NCI-H1048 (cell line): ENCODE results near the gene HSPE1.
"Not testable (repeated sequence)": the region's sequence is repeated elsewhere in the genome, so short reads cannot be mapped to it uniquely, and the experiment has no call there.

ENCODE experiments used
- DNase-seq: peaks from one replicate; lab custom pipeline; 2025; lab: John Stamatoyannopoulos, UW

The HSPE1 gene

DNA sequence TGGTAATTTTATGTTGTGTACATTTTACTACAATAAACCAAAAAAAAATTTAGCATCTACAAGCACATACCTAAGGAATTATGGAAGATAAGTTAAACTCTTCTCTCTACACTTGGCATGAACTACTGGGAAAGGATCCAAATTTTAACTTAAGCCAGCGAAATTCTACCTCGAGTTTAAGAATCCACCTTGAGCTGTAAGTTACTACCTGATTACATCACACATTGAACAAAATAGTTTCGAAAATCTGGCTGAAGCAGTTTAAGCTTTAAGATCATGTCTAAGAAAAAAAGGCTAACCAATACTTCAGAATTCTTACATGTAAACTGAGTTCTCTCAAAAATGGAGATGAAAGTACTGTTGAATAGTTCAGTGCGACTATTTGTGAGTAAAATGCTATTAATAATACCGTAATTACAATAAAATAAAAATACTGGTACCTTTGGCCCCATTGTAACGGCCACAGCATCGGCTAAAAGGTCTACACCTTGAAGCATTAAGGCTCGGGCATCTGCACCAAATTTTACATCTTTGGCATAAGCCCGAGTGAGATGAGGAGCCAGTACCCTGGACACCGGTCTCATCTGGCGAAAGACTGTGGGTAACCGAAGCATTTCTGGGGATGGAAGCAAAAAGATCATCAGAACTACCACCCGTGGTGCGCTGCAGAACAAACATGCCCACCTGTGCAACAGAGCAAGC lies 1.8 kb upstream of the HSPE1 start:
- no peak for DNase-seq

- DNase-seq = no peak
Observed at GRCh38 chr2:197498937-197499593, 1.1 kb upstream of the HSPE1 start.

DNA sequence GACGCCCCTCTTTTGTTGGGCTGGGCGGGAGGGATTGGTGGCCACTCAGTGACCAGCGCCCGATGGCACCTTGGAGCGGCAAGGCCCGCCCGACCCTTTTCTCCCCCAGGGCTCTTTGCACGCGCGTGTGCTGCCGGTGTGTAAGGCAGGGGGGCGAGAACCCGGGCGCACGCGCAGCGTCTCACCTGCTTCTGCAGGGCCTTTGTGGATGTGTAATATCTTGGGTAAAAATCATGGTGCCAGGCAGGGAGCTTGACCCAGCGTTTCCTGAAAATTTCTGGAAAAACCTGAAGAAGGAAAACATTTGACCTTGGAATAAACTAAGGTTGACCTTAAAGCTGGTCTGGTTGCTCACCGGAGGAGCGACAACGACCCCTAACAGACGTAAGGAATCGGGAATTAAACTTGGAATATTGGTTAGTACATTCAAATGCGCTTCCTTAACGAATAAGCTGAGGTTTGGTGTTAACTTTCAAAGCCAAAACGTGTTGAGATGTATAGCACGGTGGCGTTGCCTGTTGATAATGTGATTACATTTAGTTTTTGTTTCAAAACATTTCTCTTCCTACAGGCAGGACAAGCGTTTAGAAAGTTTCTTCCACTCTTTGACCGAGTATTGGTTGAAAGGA lies 438 bp downstream of the HSPE1 start:
- DNase-seq = no peak

GRCh38 chr2:197502201-197502600 lies 2.0 kb downstream of the HSPE1 start:
- DNase-seq = no peak

GRCh38 chr2:197502685-197503084 lies 2.5 kb downstream of the HSPE1 start:
- no peak for DNase-seq

DNA sequence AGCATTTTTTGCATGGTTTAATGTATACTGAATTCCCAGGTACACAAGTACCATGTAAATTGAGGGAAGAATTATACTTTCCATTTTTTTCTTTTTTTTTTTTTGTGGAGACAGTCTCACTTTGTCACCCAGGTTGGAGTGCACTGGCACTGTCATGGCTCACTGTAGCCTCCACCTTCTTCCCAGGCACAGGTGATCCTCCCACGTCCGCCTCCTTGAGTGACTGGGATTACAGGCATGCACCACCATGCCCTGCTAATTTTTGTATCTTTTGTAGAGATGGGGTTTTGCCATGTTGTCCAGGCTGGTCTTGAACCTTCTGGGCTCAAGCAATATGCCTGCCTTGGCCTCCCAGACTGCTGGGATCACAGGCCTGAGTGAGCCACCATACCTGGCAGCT lies 3.8 kb downstream of the HSPE1 start:
- DNase-seq = no peak

- DNase-seq = no peak
Observed at GRCh38 chr2:197504512-197504911, 4.3 kb downstream of the HSPE1 start.

GRCh38 chr2:197506658-197507057 lies 6.5 kb downstream of the HSPE1 start:
- no peak for DNase-seq

GRCh38 chr2:197513915-197514314 lies 13.7 kb downstream of the HSPE1 start:
- DNase-seq = no peak

DNA sequence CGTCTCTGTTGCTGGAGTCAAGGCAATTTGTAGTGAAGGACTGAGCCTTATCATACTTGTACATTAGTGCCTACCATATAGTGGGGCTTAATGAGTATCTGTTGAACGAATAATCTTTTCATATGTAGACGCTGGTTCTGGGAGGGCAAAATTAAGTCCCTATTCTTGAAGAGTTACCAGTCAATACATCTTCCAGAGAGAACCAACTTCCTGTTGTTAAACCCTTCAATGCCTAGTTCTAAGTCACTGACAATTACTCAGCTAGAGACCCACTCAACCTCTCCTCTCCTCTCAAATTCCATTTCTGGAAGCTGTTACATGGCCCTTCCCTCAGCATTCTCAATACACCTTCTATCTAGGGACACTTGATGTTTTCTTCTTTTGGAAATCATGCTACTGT lies 14.6 kb downstream of the HSPE1 start:
- DNase-seq = no peak

DNA sequence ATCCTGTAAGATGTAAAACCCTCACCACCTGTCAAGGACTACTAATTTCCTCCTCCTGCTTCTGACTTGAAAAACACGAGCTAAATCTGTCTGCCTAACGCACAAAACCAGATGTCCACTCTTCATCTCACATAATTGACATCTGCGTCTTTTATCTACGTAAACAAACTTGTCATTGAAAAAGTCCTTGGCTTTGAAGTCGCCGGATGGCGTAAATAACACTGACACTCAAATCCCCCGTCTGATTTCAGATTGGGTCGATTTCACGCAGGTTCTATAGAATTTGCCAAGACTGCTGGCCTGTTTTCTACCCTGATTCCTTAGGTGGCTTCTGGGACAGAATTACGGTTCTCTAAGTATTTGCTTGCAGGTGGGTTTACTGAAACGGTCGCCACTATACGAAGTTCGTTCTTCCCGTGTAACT lies 15.1 kb downstream of the HSPE1 start:
- no peak for DNase-seq

DNA sequence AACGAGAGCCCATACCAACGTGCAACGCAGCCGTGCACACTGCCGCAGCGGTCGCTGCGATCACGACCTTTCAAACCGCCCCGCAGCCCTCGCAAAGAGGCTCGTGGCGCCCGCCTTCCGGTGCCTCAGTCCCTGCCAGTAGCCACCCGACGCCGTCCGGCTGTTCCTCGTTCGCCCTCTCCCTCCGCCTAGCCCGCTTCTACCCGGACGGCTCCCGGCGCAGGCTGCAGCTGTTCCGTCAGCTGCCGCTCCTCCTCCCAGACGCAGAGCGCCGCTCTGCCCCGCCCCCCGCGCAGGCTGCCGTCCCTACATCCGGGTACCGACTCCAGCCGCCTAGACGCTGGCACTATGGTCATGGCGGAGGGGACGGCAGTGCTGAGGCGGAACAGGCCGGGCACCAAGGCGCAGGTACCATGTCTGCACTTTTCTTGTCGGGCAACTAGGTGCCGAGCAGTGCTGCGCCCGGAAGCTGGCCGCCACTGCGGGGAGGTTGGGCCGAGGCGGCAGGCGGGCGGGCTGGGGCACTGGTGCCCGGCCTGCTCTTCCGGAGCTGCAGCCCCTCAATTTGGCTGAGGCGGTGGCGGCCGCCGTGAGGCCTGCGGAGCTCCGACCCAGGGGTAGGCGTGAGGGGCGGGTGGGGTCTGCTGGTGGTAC lies 15.7 kb downstream of the HSPE1 start, which contains the start of gene MOB4:
Gene MOB4 (plus strand): TSS at position 328 of the 654 bp plus-strand sequence. CDS start 21 bp downstream, at position 349.
- DNase-seq = peak; percentile 89

DNA sequence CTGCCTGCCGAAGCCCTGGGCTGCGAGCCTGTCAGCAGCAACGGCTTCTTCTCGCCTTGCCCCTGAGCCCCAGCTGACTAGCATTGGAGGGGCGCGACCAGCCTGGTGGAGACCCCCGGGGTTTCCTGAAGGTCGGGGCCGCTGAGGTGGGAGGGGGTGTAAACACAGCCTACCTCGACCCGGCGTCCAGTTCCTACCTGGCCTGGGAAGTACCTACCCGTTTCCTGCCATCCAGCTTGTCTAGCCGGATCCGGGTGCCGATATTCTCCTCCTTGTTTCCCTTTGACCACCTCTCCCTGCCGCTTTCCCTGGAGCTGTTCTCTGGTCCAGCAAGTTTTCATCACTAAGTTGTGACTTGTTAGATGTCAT lies 16.2 kb downstream of the HSPE1 start:
- DNase-seq = no peak

DNA sequence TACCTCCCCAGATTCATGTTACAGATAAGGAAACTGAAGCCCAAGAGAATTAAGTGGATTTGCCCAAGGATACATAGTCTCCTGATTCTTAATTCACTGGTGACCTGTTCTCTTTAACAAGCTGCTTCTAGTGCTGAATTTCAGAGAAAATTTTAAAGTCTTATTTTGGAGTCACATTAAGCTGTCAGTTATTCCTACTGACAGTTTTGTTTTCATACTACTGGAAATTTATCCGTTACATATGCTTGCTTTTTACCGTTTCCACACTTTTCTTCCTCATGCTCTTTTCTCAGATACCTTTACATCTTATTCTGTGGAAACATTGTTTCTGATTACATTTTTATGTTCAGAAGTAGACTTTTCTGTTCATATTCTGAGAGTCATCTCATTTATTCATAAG lies 17.0 kb downstream of the HSPE1 start:
- no peak for DNase-seq

GRCh38 chr2:197538412-197538811 lies 38.2 kb downstream of the HSPE1 start:
- DNase-seq = no peak

DNA sequence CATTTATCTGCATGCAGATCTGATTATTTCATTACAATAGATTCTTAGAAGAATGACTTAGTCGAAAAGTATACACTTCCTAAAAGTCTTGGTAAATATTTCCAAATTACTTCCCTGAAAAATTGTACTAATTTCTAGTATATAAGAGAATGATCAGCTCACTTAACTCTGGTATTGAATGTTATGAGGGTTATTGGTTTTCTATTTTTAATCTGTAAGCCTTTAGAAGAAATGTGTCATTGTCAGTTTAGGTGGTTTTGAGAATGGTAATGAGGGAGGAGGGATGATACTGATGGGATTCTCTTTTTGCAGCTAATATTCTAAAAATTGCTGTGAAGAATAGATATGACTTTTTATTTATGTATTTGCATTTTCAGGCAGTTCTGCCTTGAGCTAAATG lies 39.6 kb downstream of the HSPE1 start:
- DNase-seq = no peak

DNA sequence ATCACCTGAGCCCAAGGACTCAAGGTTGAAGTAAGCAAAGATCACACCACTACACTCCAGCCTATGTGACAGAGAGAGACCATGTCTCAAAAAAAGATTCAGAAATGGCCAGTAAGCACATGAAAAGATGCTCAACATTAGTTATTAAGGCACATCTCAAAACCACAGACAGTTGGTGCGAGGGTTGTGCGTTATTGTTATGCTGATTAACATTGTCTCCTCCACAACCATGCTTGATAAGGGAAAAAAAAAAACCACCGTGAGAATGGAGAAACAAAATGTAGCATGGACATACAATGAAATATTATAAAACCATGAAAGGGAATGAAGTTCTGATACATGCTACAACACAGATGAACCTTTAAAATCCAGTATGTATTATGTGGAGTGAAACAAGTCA lies 43.0 kb downstream of the HSPE1 start:
- no peak for DNase-seq

DNA sequence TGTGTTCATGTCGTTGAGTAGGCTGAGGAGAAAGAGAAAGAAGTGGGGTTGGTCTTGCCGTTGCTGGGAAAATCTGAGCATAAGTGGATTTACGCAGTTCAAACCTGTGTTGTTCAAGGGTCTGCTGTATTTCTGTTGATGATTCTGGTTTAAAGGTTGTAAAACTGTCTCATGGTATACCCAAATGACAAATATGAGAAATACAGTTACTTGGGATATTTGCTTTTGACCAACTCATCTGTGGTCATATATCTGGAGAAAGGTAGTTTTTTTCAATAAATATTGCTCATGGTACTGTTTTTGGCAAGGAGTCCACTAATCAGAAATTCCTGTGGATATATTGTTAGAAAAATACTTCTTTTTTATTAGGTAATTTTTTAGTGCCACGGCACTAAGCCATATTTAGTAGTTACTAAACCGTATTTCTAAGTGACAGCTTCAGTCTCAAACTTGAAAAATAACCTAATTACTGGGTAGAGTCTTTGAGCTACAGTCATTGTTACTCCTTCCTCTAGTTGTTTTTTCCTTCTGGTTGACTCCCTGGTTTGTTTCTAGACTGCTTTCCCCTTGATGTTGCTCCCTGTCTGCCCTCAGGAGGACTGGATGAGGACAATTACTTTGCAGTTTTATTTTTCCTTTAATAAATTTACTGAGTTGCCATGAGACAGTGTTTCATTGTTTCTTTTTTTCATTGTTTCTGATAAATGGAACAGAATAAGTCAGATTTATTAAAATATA lies 47.2 kb downstream of the HSPE1 start:
- DNase-seq = no peak

GRCh38 chr2:197548582-197548981 lies 48.4 kb downstream of the HSPE1 start:
- DNase-seq = no peak

DNA sequence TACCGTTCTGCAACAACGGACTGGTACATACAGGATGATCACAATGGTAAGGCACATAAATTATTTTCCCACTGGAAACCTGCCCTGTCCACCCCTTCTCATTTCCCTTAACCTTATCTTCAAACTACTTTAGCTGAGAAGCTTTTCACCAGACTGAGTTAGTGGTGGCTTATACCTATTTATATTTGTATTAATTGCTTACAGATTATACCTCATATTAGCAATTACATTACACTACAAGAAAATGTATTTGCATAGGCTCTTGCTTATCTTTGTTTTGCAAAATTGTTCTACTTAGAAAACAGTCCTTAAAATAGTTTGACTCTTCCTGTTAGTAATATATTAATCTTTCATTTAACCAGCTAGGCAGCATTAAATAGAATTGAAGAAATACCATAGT lies 51.1 kb downstream of the HSPE1 start:
- DNase-seq = not testable (repeated sequence)
